H9 (cell line): ENCODE results near the gene CROCC. TPM values are rescaled to one million over a fixed set of nuclear protein-coding genes. Genes with fewer than 3 reads are reported as not detected.
"Not testable (repeated sequence)": the region's sequence is repeated elsewhere in the genome, so short reads cannot be mapped to it uniquely, and the experiment has no call there.

Experiments
- DNase-seq: peaks from one replicate; pipeline ENCODE4 v3.0.0-alpha.2; 2017
- H2AFZ ChIP-seq: one replicate; pipeline ENCODE4 v1.6.1; 2013; ENCODE audit warnings: mild to moderate bottlenecking, low read length, control low read depth, moderate library complexity
- H2AK5ac ChIP-seq: 2 replicates; pipeline ENCODE4 v1.6.1; 2013; ENCODE audit warnings: low read length, control low read depth, mixed read lengths; ENCODE audit not compliant: insufficient read length
- H2BK120ac ChIP-seq: one replicate; pipeline ENCODE4 v1.6.1; 2013; ENCODE audit warnings: low read depth, mild to moderate bottlenecking, low read length, control low read depth, inconsistent platforms; ENCODE audit not compliant: poor library complexity, severe bottlenecking
- H2BK12ac ChIP-seq: 2 replicates; pipeline ENCODE4 v1.6.1; 2013; ENCODE audit warnings: low read length, control low read depth, mixed read lengths, low read depth; ENCODE audit not compliant: insufficient read length
- H2BK15ac ChIP-seq: 2 replicates; pipeline ENCODE4 v1.6.1; 2013; ENCODE audit warnings: low read depth, low read length, control low read depth
- H2BK20ac ChIP-seq: one replicate; pipeline ENCODE4 v1.6.1; 2013; ENCODE audit warnings: low read depth, mild to moderate bottlenecking, low read length, control low read depth, inconsistent platforms; ENCODE audit not compliant: poor library complexity, severe bottlenecking
- H2BK5ac ChIP-seq: 2 replicates; pipeline ENCODE4 v1.6.1; 2013; ENCODE audit warnings: low read length, control low read depth, mixed read lengths; ENCODE audit not compliant: insufficient read length
- H3K14ac ChIP-seq: 2 replicates; pipeline ENCODE4 v1.6.1; 2013; ENCODE audit warnings: low read length, control low read depth; ENCODE audit not compliant: insufficient read depth
- H3K18ac ChIP-seq: 2 replicates; pipeline ENCODE4 v1.6.1; 2013; ENCODE audit warnings: low read depth, mild to moderate bottlenecking, mixed read lengths, low read length, control low read depth; ENCODE audit not compliant: insufficient read length
- H3K23ac ChIP-seq: 2 replicates; pipeline ENCODE4 v1.6.1; 2013; ENCODE audit warnings: low read length, control low read depth, mixed read lengths, low read depth; ENCODE audit not compliant: insufficient read length
- H3K23me2 ChIP-seq: 2 replicates; pipeline ENCODE4 v1.6.1; 2013; ENCODE audit warnings: low read depth, mild to moderate bottlenecking, mixed read lengths, low read length, control low read depth; ENCODE audit not compliant: insufficient read length, poor library complexity, severe bottlenecking
- H3K27ac ChIP-seq: 2 replicates; pipeline ENCODE4 v1.5.1; 2013; ENCODE audit warnings: low read length, control low read depth, mixed read lengths, low read depth; ENCODE audit not compliant: insufficient read length
- H3K27me3 ChIP-seq: 2 replicates; pipeline ENCODE4 v1.6.1; 2013; ENCODE audit warnings: low read length, control low read depth, inconsistent platforms; ENCODE audit not compliant: insufficient read depth
- H3K4ac ChIP-seq: 2 replicates; pipeline ENCODE4 v1.6.1; 2013; ENCODE audit warnings: low read depth, mild to moderate bottlenecking, control low read depth, inconsistent platforms, low read length, moderate library complexity
- H3K4me1 ChIP-seq: 2 replicates; pipeline ENCODE4 v1.6.1; 2013; ENCODE audit warnings: low read length, control low read depth, inconsistent platforms; ENCODE audit not compliant: insufficient read depth
- H3K4me2 ChIP-seq: 2 replicates; pipeline ENCODE4 v1.6.1; 2013; ENCODE audit warnings: low read length, control low read depth, mixed read lengths; ENCODE audit not compliant: insufficient read length, insufficient read depth
- H3K56ac ChIP-seq: 2 replicates; pipeline ENCODE4 v1.6.1; 2013; ENCODE audit warnings: low read depth, mild to moderate bottlenecking, mixed read lengths, low read length, control low read depth; ENCODE audit not compliant: insufficient read length
- H3K79me1 ChIP-seq: 2 replicates; pipeline ENCODE4 v1.6.1; 2013; ENCODE audit warnings: low read depth, mild to moderate bottlenecking, moderate library complexity, low read length, control low read depth, inconsistent platforms; ENCODE audit not compliant: insufficient read depth, poor library complexity, severe bottlenecking
- H3K79me2 ChIP-seq: 2 replicates; pipeline ENCODE4 v1.6.1; 2013; ENCODE audit warnings: low read length, control low read depth, inconsistent platforms; ENCODE audit not compliant: insufficient read depth
- H3K9ac ChIP-seq: 2 replicates; pipeline ENCODE4 v1.6.1; 2013; ENCODE audit warnings: low read length, control low read depth, mixed read lengths; ENCODE audit not compliant: insufficient read length; ENCODE audit errors: extremely low read depth
- H3K9me3 ChIP-seq: one replicate; pipeline ENCODE4 v1.6.1; 2013; ENCODE audit warnings: low read depth, low read length, inconsistent platforms; ENCODE audit not compliant: control insufficient read depth
- H3T11ph ChIP-seq: one replicate; pipeline ENCODE4 v1.6.1; 2013; ENCODE audit warnings: mild to moderate bottlenecking, low read length, control low read depth, inconsistent platforms
- H4K20me1 ChIP-seq: one replicate; pipeline ENCODE4 v1.6.1; 2013; ENCODE audit not compliant: control insufficient read depth, insufficient read length, insufficient read depth
- H4K5ac ChIP-seq: 2 replicates; pipeline ENCODE4 v1.6.1; 2013; ENCODE audit warnings: low read depth, mild to moderate bottlenecking, mixed read lengths, low read length, control low read depth; ENCODE audit not compliant: insufficient read length
- H4K8ac ChIP-seq: replicated peaks from 2 replicates; pipeline ENCODE4 v1.6.1; 2013; ENCODE audit warnings: low read length, control low read depth, mixed read lengths, low read depth; ENCODE audit not compliant: insufficient read length
- H4K91ac ChIP-seq: 2 replicates; pipeline ENCODE4 v1.6.1; 2013; ENCODE audit warnings: low read depth, mild to moderate bottlenecking, moderate library complexity, mixed read lengths, low read length, control low read depth; ENCODE audit not compliant: insufficient read length
- H3K27ac Mint-ChIP-seq, 3 experiments: 2 replicates in 2 of 3; 3 replicates in 1 of 3; pipeline ENCODE4 v1.8.0; 2020 to 2021; ENCODE audit warnings: mixed read lengths in 3 of 3, mild to moderate bottlenecking in 1 of 3, moderate library complexity in 1 of 3
- H3K27me3 Mint-ChIP-seq: 2 replicates; pipeline ENCODE4 v1.8.0; 2021; ENCODE audit warnings: low read depth, mild to moderate bottlenecking, moderate library complexity, mixed read lengths
- H3K36me3 Mint-ChIP-seq, 3 experiments: 2 replicates in 2 of 3; 3 replicates in 1 of 3; pipeline ENCODE4 v1.8.0; 2020 to 2021; ENCODE audit warnings: low read depth in 3 of 3, mixed read lengths in 3 of 3; ENCODE audit not compliant: insufficient read depth in 1 of 3
- H3K4me1 Mint-ChIP-seq, 2 experiments: 2 replicates each; pipeline ENCODE4 v1.8.0; 2020; ENCODE audit warnings: mixed read lengths in 2 of 2
- H3K4me3 Mint-ChIP-seq, 2 experiments: 2 replicates in 1 of 2; 3 replicates in 1 of 2; pipeline ENCODE4 v1.8.0; 2020 to 2021; ENCODE audit warnings: mild to moderate bottlenecking in 2 of 2, mixed read lengths in 2 of 2, moderate library complexity in 1 of 2
- H3K9me3 Mint-ChIP-seq, 2 experiments: 2 replicates in 1 of 2; 3 replicates in 1 of 2; pipeline ENCODE4 v1.8.0; 2020; ENCODE audit warnings: mild to moderate bottlenecking in 2 of 2, mixed read lengths in 2 of 2, moderate library complexity in 1 of 2
- WGBS: extraction: QIAGEN DNeasy Blood & Tissue Kit; methylation state at CpG from one replicate; pipeline ENCODE4 v1.1.7; 2013; ENCODE audit warnings: missing lambda C conversion rate, low lambda C conversion rate, mixed read lengths; ENCODE audit not compliant: insufficient read length; ENCODE audit errors: extremely low coverage; 5-methylcytosine and 5-hydroxymethylcytosine counted together
- total RNA-seq: library from RNA; stranded (reverse); gene quantifications from 2 replicates; pipeline ENCODE4 v1.2.1, GENCODE V29; 2021

Gene CROCC
- total RNA-seq, 1 experiment from 2014 or later: 40.7 TPM

- not testable (repeated sequence) for H3K9me3 ChIP-seq, H3K27ac ChIP-seq, DNase-seq, H2BK20ac ChIP-seq, H2BK12ac ChIP-seq, H4K5ac ChIP-seq, H3K18ac ChIP-seq, H3K14ac ChIP-seq, H4K20me1 ChIP-seq, H4K91ac ChIP-seq, H3K27ac Mint-ChIP-seq, H3K36me3 Mint-ChIP-seq, H2AFZ ChIP-seq, H2BK15ac ChIP-seq, H3K23ac ChIP-seq, H3K4me3 Mint-ChIP-seq, H4K8ac ChIP-seq, H3K4me1 ChIP-seq, H3K56ac ChIP-seq, H3K4me2 ChIP-seq, H3K9me3 Mint-ChIP-seq, H3T11ph ChIP-seq, H3K27me3 ChIP-seq, H3K9ac ChIP-seq, H3K79me1 ChIP-seq, H2BK120ac ChIP-seq, H3K79me2 ChIP-seq, H2BK5ac ChIP-seq, H3K23me2 ChIP-seq, H3K4ac ChIP-seq, H2AK5ac ChIP-seq, H3K27me3 Mint-ChIP-seq
- H3K4me1 Mint-ChIP-seq: peaks cover 22% of the 10 kb centered on the region in 2 experiments
Measured at GRCh38 chr1:16898298-16898697, 23.4 kb upstream of the CROCC start.

GRCh38 chr1:16899020-16899419, 22.7 kb upstream of the CROCC start:
- H3K27ac Mint-ChIP-seq, H3K18ac ChIP-seq, H2AK5ac ChIP-seq, H3K79me1 ChIP-seq, H3K23ac ChIP-seq, H3K14ac ChIP-seq, H2BK5ac ChIP-seq, H3K27me3 Mint-ChIP-seq, H4K8ac ChIP-seq, H4K91ac ChIP-seq, H3K36me3 Mint-ChIP-seq, H2BK20ac ChIP-seq, H3K4ac ChIP-seq, H3K4me1 ChIP-seq, H3K9me3 ChIP-seq, H3K23me2 ChIP-seq, H3K9me3 Mint-ChIP-seq, H3K4me3 Mint-ChIP-seq, H3K27ac ChIP-seq, H3K9ac ChIP-seq, H2BK12ac ChIP-seq, H2AFZ ChIP-seq, DNase-seq, H3K56ac ChIP-seq, H3T11ph ChIP-seq, H3K4me2 ChIP-seq, H2BK15ac ChIP-seq, H4K20me1 ChIP-seq, H3K79me2 ChIP-seq, H2BK120ac ChIP-seq, H4K5ac ChIP-seq, H3K27me3 ChIP-seq: not testable (repeated sequence)
- peaks cover 26 to 27% of the 10 kb centered on the region in 2 experiments for H3K4me1 Mint-ChIP-seq
- WGBS: no CpG with 5 or more reads among the region's 2 CpGs
